A673 (cell line): ENCODE measurements around the gene METTL4. TPM values are rescaled to one million over a fixed set of nuclear protein-coding genes. Genes with fewer than 3 reads are reported as not detected.

Experiments
- BruUV-seq: library from RNA; stranded (reverse); fragments of 400-500 nt; replicated peaks from 2 replicates; lab custom pipeline; 2021; lab: Mats Ljungman, UMichigan
- CTCF ChIA-PET: fragments of 300-600 bp; sonication (Branson Sonifier 250); formaldehyde crosslinking; loops from one replicate; lab custom pipeline; 2022; ENCODE audit warnings: antibody characterized with exemption; lab: Charles Lee
- POLR2A ChIA-PET: fragments of 300-600 bp; sonication (Branson Sonifier 250); formaldehyde crosslinking; loops from one replicate; lab custom pipeline; 2022; ENCODE audit warnings: antibody characterized with exemption; ENCODE audit not compliant: low non-redundant PET; lab: Charles Lee
- DNase-seq: peaks from one replicate; pipeline ENCODE4 v3.0.0-alpha.2; 2015; ENCODE audit warnings: low spot score
- H3K27ac ChIP-seq: fragments of 200-600 bp; sonication (generic); 2 replicates; pipeline ENCODE4 v1.5.1; 2016; ENCODE audit warnings: mixed run types, low read depth, mild to moderate bottlenecking, mixed read lengths, antibody characterized with exemption, low read length; ENCODE audit not compliant: poor library complexity, severe bottlenecking
- H3K27me3 ChIP-seq: fragments of 200-600 bp; sonication (generic); replicated peaks from 2 replicates; pipeline ENCODE4 v1.6.1; 2017; ENCODE audit warnings: mixed run types, low read depth, mild to moderate bottlenecking, mixed read lengths, antibody characterized with exemption, low read length; ENCODE audit not compliant: insufficient read depth, poor library complexity
- H3K36me3 ChIP-seq: fragments of 200-600 bp; sonication (generic); 2 replicates; pipeline ENCODE4 v1.6.1; 2016; ENCODE audit warnings: mixed run types, mild to moderate bottlenecking, mixed read lengths, antibody characterized with exemption, low read length; ENCODE audit not compliant: insufficient read depth, poor library complexity, severe bottlenecking
- H3K4me1 ChIP-seq: fragments of 200-600 bp; sonication (generic); 2 replicates; pipeline ENCODE4 v1.6.1; 2017; ENCODE audit warnings: mixed run types, mild to moderate bottlenecking, mixed read lengths, antibody characterized with exemption, low read length; ENCODE audit not compliant: insufficient read depth, poor library complexity, severe bottlenecking
- H3K4me3 ChIP-seq: fragments of 200-600 bp; sonication (generic); 2 replicates; pipeline ENCODE4 v1.5.1; 2016; ENCODE audit warnings: low read depth, mixed run types, mild to moderate bottlenecking, mixed read lengths, low read length; ENCODE audit not compliant: poor library complexity, severe bottlenecking
- H3K9me3 ChIP-seq: fragments of 200-600 bp; sonication (generic); 2 replicates; pipeline ENCODE4 v1.6.1; 2016; ENCODE audit warnings: mixed run types, low read depth, mild to moderate bottlenecking, mixed read lengths, antibody characterized with exemption, low read length; ENCODE audit not compliant: poor library complexity, severe bottlenecking
- CTCF ChIP-seq: fragments of 300-800, 200-600 bp; sonication (generic); conservative IDR thresholded peaks from 2 replicates; pipeline ENCODE4 v1.5.1; 2017; ENCODE audit warnings: low read depth, mild to moderate bottlenecking, antibody characterized with exemption, low read length, moderate library complexity, mixed read lengths
- EZH2 ChIP-seq: fragments of 200-600 bp; sonication (generic); IDR thresholded peaks from 2 replicates; pipeline ENCODE4 v1.6.1; 2017; ENCODE audit warnings: borderline replicate concordance, low read depth, mild to moderate bottlenecking, mixed read lengths, antibody characterized with exemption, low read length; ENCODE audit not compliant: poor library complexity, severe bottlenecking
- intact Hi-C: fragments of 100-400 bp; cut with micrococcal nuclease; formaldehyde crosslinking; loops from one replicate; pipeline ENCODE4 v1.10.0; 2022; ENCODE audit not compliant: unreplicated experiment
- total RNA-seq: library from RNA; stranded (reverse); gene quantifications from 2 replicates; pipeline ENCODE4 v1.2.3, GENCODE V29; 2021

Gene METTL4
- total RNA-seq, 1 experiment from 2014 or later = 26.4 TPM

- no peaks in the 10 kb centered on the region for H3K9me3 ChIP-seq
- no peak overlapping the region for H3K27ac ChIP-seq
- TF ChIP-seq CTCF (no peak), EZH2 (no peak)
- no peak overlapping the region for H3K4me3 ChIP-seq
- H3K4me1 ChIP-seq = no peaks in the 10 kb centered on the region
- peaks cover 38% of the 10 kb centered on the region for H3K36me3 ChIP-seq
- BruUV-seq = no TSS peak
- no peaks in the 10 kb centered on the region for H3K27me3 ChIP-seq
- intact Hi-C loops = no loop called here
- ChIA-PET POLR2A (no interaction called here), CTCF (no interaction called here)
- no peak for DNase-seq
Observed at GRCh38 chr18:2617401-2617998, 46.2 kb upstream of the METTL4 start.

DNA sequence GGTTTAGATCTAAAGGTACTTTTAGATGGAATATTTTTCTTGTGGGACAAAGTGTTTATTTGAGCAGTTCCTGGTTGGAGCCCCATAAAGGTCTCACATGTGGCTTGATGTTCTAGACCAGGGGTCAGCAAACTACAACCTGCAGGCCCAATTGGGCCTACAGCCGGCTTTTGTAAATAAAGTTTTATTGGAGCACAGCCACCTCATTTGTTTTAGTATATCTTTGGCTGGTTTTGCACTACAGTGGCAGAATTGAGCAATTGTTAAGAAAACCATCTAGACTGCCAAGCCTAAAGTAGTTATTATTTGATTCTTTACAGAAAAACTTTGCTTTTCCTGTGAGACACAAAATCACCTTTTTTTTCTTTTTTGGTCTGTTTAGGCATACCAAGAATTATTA, 41.7 kb upstream of the METTL4 start:
- intact Hi-C loops = no loop called here
- BruUV-seq = no TSS peak
- TF ChIP-seq EZH2 (no peak), CTCF (no peak)
- Histone ChIP-seq H3K27ac (no peak overlapping the region), H3K27me3 (no peaks in the 10 kb centered on the region), H3K36me3 (peaks cover 76% of the 10 kb centered on the region), H3K4me1 (no peaks in the 10 kb centered on the region), H3K4me3 (no peak overlapping the region), H3K9me3 (no peaks in the 10 kb centered on the region)
- POLR2A ChIA-PET = interaction anchor here (0.7 kb wide), 1 partner anchor 33 kb away, joined by 3 read pairs; no protein-coding TSS in a partner anchor
- DNase-seq = no peak
- CTCF ChIA-PET = no interaction called here

- ChIA-PET POLR2A (no interaction called here), CTCF (no interaction called here)
- H3K4me1 ChIP-seq = peaks cover 1% of the 10 kb centered on the region
- no peaks in the 10 kb centered on the region for H3K9me3 ChIP-seq
- TF ChIP-seq CTCF (no peak), EZH2 (no peak)
- no peaks in the 10 kb centered on the region for H3K27me3 ChIP-seq
- H3K4me3 ChIP-seq = no peak overlapping the region
- intact Hi-C loops = no loop called here
- peaks cover 81% of the 10 kb centered on the region for H3K36me3 ChIP-seq
- DNase-seq = no peak
- H3K27ac ChIP-seq = no peak overlapping the region
- no TSS peak for BruUV-seq
Observed at GRCh38 chr18:2610549-2610948, 39.2 kb upstream of the METTL4 start.
